HepG2 (cell line): Measurements from ENCODE around the gene CTNNAL1. TPM values are rescaled to one million over a fixed set of nuclear protein-coding genes. Genes with fewer than 3 reads are reported as not detected.

ENCODE experiments used
- FOSL2 ChIP-seq: sonication (generic); formaldehyde crosslinking; IDR thresholded peaks from 2 replicates; pipeline ENCODE4 v1.4.0; 2020; ENCODE audit warnings: missing genetic modification reagents
- KLF6 ChIP-seq: IDR thresholded peaks from 2 replicates; pipeline ENCODE4 v1.8.0; 2016; ENCODE audit warnings: missing biosample characterization, missing genetic modification reagents
- MEIS1 ChIP-seq: sonication (generic); formaldehyde crosslinking; IDR thresholded peaks from 2 replicates; pipeline ENCODE4 v1.9.0; 2021; ENCODE audit warnings: mild to moderate bottlenecking, missing genetic modification reagents, moderate library complexity, borderline replicate concordance
- NFYC ChIP-seq: IDR thresholded peaks from 2 replicates; pipeline ENCODE4 v1.6.1; 2016; ENCODE audit warnings: missing genetic modification reagents, missing compliant biosample characterization
- PAX8 ChIP-seq: sonication (generic); formaldehyde crosslinking; IDR thresholded peaks from 2 replicates; pipeline ENCODE4 v1.8.0; 2022; ENCODE audit warnings: mild to moderate bottlenecking, missing genetic modification reagents, borderline replicate concordance
- POLR2A ChIP-seq, 2 experiments: IDR thresholded peaks; 2 replicates each; pipeline ENCODE4 v1.6.1; 2011; ENCODE audit warnings: low read depth in 2 of 2, low read length in 2 of 2, mild to moderate bottlenecking in 1 of 2, moderate library complexity in 1 of 2; ENCODE audit not compliant: insufficient read depth in 1 of 2
- TP53 ChIP-seq: sonication (generic); formaldehyde crosslinking; conservative IDR thresholded peaks from 2 replicates; pipeline ENCODE4 v1.4.0; 2020; ENCODE audit warnings: missing genetic modification reagents
- XRCC5 ChIP-seq: fragments of 200-400 bp; formaldehyde crosslinking; optimal IDR thresholded peaks from 2 replicates; pipeline ENCODE3; 2017; ENCODE audit warnings: mild to moderate bottlenecking, low read length
- ZC3H13 ChIP-seq: sonication (generic); formaldehyde crosslinking; IDR thresholded peaks from 2 replicates; pipeline ENCODE4 v1.8.1; 2023; ENCODE audit warnings: mild to moderate bottlenecking, missing genetic modification reagents, moderate library complexity
- ZMYM4 ChIP-seq: sonication (generic); formaldehyde crosslinking; IDR thresholded peaks from 2 replicates; pipeline ENCODE4 v1.8.1; 2023; ENCODE audit warnings: mild to moderate bottlenecking, missing genetic modification reagents
- ZNF260 ChIP-seq: sonication (generic); formaldehyde crosslinking; IDR thresholded peaks from 2 replicates; pipeline ENCODE4 v1.4.0; 2020; ENCODE audit warnings: missing genetic modification reagents, low read depth, mild to moderate bottlenecking, borderline replicate concordance
- ZNF430 ChIP-seq: sonication (generic); formaldehyde crosslinking; IDR thresholded peaks from 2 replicates; pipeline ENCODE4 v1.9.0; 2021; ENCODE audit warnings: mild to moderate bottlenecking, missing genetic modification reagents
- ZNF44 ChIP-seq: sonication (generic); formaldehyde crosslinking; IDR thresholded peaks from 2 replicates; pipeline ENCODE4 v1.5.1; 2020; ENCODE audit warnings: mild to moderate bottlenecking, missing genetic modification reagents
- ZNF878 ChIP-seq: sonication (generic); formaldehyde crosslinking; IDR thresholded peaks from 2 replicates; pipeline ENCODE4 v1.8.1; 2023; ENCODE audit warnings: mild to moderate bottlenecking, missing genetic modification reagents, moderate library complexity
- ZNF891 ChIP-seq: sonication (generic); formaldehyde crosslinking; IDR thresholded peaks from 2 replicates; pipeline ENCODE4 v1.5.0; 2020; ENCODE audit warnings: mild to moderate bottlenecking, missing genetic modification reagents
- ZSCAN29 ChIP-seq: sonication (generic); formaldehyde crosslinking; conservative IDR thresholded peaks from 2 replicates; pipeline ENCODE4 v1.4.0; 2020; ENCODE audit warnings: mild to moderate bottlenecking, missing genetic modification reagents
- polyA plus RNA-seq, 8 experiments: library from polyadenylated mRNA; depleted of rRNA in 3 of 8; stranded (reverse) in 7 of 8; unstranded in 1 of 8; fragments of >200 nt; fragmentation: Illumina TruSeq in 4 of 8; extraction: Trizol in 4 of 8; gene quantifications; 2 replicates each; pipeline versions ENCODE4 v1.2.1 to v1.2.3, GENCODE V29; 2011 to 2016; ENCODE audit warnings: low read depth in 4 of 8, missing spikeins in 1 of 8, mixed read lengths in 1 of 8; ENCODE audit not compliant: insufficient read depth in 1 of 8
- total RNA-seq, 5 experiments: library from RNA; depleted of rRNA; stranded (reverse); fragments of >200 nt; fragmentation: Illumina TruSeq; extraction: Trizol; gene quantifications; 2 replicates each; pipeline ENCODE4 v1.2.3, GENCODE V29; 2016; ENCODE audit warnings: low read depth in 1 of 5
- TF ChIP-seq, protein P1 (sequence below): sonication (generic); formaldehyde crosslinking; IDR thresholded peaks from 2 replicates; pipeline ENCODE4 v1.4.0; 2020; ENCODE audit warnings: mild to moderate bottlenecking, missing genetic modification reagents, borderline replicate concordance
- TF ChIP-seq, protein P2 (sequence below): sonication (generic); formaldehyde crosslinking; IDR thresholded peaks from 2 replicates; pipeline ENCODE4 v1.8.1; 2022; ENCODE audit warnings: low read depth, mild to moderate bottlenecking, missing genetic modification reagents
- TF ChIP-seq, protein P3 (sequence below): sonication (generic); formaldehyde crosslinking; IDR thresholded peaks from 2 replicates; pipeline ENCODE4 v1.4.0; 2020; ENCODE audit warnings: missing genetic modification reagents, mild to moderate bottlenecking, borderline replicate concordance

Gene CTNNAL1
- total and polyA plus RNA-seq, 2 of the 13 experiments (the other 11 are each of a cell fraction or from before 2014, with no cell fraction given) = 32.0 to 162 TPM

DNA sequence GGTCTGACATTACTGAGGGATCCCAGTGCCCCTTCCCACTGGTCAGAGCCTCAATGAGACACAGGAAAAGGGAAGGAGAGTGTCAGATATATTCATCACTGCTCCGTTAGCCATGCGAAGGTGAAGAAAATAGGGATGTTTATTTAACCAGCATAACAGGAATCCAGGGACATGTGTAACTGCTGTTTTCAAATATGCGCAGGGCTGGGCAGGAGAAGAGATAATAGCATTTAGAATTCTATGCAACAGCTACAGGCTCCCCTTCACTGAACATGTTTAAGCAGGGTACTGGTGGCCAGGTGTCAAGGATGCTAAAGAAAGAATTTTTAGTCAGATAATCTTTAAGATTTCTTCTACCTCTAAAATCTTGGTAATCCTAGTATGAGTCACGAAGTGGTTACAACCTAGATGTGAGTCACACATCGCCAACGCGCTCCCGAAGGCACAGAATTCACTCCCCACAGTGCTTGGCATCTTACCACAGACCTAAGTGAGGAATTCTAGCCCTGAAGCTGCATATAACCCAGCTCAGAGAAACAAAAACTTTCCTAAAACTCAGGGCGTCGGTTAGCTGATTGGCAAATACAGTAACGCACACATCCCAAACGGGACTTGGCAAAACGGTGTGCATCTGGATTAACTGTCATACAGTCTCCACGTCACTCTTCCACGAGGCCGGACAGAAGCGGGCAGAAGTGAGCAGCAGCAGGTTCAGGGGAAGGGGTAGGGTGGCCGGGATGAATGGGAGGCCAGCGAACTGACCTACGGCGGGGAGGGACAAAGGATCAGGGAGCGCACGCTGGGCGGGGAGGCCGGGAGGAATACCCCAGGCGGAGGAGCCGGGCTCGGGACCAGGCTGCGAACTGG is 1.1 kb downstream of the CTNNAL1 start (continued):
- TF ChIP-seq, protein P1, sequence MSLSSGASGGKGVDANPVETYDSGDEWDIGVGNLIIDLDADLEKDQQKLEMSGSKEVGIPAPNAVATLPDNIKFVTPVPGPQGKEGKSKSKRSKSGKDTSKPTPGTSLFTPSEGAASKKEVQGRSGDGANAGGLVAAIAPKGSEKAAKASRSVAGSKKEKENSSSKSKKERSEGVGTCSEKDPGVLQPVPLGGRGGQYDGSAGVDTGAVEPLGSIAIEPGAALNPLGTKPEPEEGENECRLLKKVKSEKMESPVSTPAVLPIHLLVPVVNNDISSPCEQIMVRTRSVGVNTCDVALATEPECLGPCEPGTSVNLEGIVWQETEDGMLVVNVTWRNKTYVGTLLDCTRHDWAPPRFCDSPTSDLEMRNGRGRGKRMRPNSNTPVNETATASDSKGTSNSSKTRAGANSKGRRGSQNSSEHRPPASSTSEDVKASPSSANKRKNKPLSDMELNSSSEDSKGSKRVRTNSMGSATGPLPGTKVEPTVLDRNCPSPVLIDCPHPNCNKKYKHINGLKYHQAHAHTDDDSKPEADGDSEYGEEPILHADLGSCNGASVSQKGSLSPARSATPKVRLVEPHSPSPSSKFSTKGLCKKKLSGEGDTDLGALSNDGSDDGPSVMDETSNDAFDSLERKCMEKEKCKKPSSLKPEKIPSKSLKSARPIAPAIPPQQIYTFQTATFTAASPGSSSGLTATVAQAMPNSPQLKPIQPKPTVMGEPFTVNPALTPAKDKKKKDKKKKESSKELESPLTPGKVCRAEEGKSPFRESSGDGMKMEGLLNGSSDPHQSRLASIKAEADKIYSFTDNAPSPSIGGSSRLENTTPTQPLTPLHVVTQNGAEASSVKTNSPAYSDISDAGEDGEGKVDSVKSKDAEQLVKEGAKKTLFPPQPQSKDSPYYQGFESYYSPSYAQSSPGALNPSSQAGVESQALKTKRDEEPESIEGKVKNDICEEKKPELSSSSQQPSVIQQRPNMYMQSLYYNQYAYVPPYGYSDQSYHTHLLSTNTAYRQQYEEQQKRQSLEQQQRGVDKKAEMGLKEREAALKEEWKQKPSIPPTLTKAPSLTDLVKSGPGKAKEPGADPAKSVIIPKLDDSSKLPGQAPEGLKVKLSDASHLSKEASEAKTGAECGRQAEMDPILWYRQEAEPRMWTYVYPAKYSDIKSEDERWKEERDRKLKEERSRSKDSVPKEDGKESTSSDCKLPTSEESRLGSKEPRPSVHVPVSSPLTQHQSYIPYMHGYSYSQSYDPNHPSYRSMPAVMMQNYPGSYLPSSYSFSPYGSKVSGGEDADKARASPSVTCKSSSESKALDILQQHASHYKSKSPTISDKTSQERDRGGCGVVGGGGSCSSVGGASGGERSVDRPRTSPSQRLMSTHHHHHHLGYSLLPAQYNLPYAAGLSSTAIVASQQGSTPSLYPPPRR (CRISPR knock-in tag) = no peak
- 0 out of 2 replicates have a peak, but pooled peaks have one; percentile 48 for TF ChIP-seq ZC3H13
- TF ChIP-seq TP53 (CRISPR knock-in tag) = no peak
- TF ChIP-seq MEIS1 (CRISPR knock-in tag) = no peak
- peak; percentile 86 for TF ChIP-seq FOSL2
- TF ChIP-seq ZNF878 = no peak
- TF ChIP-seq ZMYM4 = no peak; the same call in 1 of the 2 replicates
- peak in 1 of 2 experiments; percentile 39; a peak in 1 of 4 replicates for TF ChIP-seq POLR2A (IDR thresholded peaks at IDR 0.05; ENCODE audit: insufficient read depth in 1 of 2, low read depth in 2 of 2, low read length in 2 of 2)
- 0 out of 2 replicates have a peak, but pooled peaks have one; percentile 11 for TF ChIP-seq ZNF891
- TF ChIP-seq ZNF430 = no peak
- TF ChIP-seq NFYC (CRISPR knock-in tag) = no peak
- TF ChIP-seq, protein P2, sequence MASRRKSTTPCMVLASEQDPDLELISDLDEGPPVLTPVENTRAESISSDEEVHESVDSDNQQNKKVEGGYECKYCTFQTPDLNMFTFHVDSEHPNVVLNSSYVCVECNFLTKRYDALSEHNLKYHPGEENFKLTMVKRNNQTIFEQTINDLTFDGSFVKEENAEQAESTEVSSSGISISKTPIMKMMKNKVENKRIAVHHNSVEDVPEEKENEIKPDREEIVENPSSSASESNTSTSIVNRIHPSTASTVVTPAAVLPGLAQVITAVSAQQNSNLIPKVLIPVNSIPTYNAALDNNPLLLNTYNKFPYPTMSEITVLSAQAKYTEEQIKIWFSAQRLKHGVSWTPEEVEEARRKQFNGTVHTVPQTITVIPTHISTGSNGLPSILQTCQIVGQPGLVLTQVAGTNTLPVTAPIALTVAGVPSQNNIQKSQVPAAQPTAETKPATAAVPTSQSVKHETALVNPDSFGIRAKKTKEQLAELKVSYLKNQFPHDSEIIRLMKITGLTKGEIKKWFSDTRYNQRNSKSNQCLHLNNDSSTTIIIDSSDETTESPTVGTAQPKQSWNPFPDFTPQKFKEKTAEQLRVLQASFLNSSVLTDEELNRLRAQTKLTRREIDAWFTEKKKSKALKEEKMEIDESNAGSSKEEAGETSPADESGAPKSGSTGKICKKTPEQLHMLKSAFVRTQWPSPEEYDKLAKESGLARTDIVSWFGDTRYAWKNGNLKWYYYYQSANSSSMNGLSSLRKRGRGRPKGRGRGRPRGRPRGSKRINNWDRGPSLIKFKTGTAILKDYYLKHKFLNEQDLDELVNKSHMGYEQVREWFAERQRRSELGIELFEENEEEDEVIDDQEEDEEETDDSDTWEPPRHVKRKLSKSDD (CRISPR knock-in tag) = no peak
- TF ChIP-seq XRCC5 = peak; percentile 13
- TF ChIP-seq ZSCAN29 (CRISPR knock-in tag) = no peak
- TF ChIP-seq ZNF260 (CRISPR knock-in tag) = no peak
- TF ChIP-seq, protein P3, sequence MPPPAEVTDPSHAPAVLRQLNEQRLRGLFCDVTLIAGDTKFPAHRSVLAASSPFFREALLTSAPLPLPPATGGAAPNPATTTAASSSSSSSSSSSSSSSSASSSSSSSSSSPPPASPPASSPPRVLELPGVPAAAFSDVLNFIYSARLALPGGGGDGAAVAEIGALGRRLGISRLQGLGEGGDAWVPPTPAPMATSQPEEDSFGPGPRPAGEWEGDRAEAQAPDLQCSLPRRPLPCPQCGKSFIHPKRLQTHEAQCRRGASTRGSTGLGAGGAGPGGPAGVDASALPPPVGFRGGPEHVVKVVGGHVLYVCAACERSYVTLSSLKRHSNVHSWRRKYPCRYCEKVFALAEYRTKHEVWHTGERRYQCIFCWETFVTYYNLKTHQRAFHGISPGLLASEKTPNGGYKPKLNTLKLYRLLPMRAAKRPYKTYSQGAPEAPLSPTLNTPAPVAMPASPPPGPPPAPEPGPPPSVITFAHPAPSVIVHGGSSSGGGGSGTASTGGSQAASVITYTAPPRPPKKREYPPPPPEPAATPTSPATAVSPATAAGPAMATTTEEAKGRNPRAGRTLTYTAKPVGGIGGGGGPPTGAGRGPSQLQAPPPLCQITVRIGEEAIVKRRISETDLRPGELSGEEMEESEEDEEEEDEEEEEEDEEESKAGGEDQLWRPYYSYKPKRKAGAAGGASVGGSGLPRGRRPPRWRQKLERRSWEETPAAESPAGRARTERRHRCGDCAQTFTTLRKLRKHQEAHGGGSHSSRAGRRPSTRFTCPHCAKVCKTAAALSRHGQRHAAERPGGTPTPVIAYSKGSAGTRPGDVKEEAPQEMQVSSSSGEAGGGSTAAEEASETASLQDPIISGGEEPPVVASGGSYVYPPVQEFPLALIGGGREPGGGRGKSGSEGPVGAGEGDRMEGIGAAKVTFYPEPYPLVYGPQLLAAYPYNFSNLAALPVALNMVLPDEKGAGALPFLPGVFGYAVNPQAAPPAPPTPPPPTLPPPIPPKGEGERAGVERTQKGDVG = no peak
- TF ChIP-seq KLF6 (CRISPR knock-in tag) = no peak
- 0 out of 2 replicates have a peak, but pooled peaks have one; percentile 64 for TF ChIP-seq ZNF44 (CRISPR knock-in tag)
- TF ChIP-seq PAX8 (CRISPR knock-in tag) = no peak
